Esophagus squamous epithelium (tissue), 4 donors: Measurements from ENCODE around the gene SLC35F4.

ENCODE experiments used
- POLR2A ChIP-seq, 4 donors: fragments of 450-650 bp; IDR thresholded peaks; one replicate each; pipeline ENCODE4 v1.6.1; 2017; ENCODE audit warnings: antibody characterized with exemption in 4 of 4, mild to moderate bottlenecking in 4 of 4, moderate library complexity in 3 of 4
- TF ChIP-seq, protein P1 (sequence below), 6 experiments: fragments of 450-650 bp in 4 of 6; fragments of 200-600 bp in 2 of 6; sonication (generic) in 2 of 6; IDR thresholded peaks; one replicate each; pipeline ENCODE4 v1.5.1; 2016 to 2019; ENCODE audit warnings: antibody characterized with exemption in 6 of 6, mild to moderate bottlenecking in 4 of 6, moderate library complexity in 4 of 6

GRCh38 chr14:57828713-57829112 lies 37.2 kb downstream of the SLC35F4 start:
- TF ChIP-seq POLR2A (IDR thresholded peaks at IDR 0.05): no peak
- TF ChIP-seq, protein P1, sequence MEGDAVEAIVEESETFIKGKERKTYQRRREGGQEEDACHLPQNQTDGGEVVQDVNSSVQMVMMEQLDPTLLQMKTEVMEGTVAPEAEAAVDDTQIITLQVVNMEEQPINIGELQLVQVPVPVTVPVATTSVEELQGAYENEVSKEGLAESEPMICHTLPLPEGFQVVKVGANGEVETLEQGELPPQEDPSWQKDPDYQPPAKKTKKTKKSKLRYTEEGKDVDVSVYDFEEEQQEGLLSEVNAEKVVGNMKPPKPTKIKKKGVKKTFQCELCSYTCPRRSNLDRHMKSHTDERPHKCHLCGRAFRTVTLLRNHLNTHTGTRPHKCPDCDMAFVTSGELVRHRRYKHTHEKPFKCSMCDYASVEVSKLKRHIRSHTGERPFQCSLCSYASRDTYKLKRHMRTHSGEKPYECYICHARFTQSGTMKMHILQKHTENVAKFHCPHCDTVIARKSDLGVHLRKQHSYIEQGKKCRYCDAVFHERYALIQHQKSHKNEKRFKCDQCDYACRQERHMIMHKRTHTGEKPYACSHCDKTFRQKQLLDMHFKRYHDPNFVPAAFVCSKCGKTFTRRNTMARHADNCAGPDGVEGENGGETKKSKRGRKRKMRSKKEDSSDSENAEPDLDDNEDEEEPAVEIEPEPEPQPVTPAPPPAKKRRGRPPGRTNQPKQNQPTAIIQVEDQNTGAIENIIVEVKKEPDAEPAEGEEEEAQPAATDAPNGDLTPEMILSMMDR (IDR thresholded peaks at IDR 0.05): no peak
